Lower lobe of right lung (tissue), 2 donors: ENCODE data around the gene DNAJC17. TPM values are rescaled to one million over a fixed set of nuclear protein-coding genes. Genes with fewer than 3 reads are reported as not detected.

ENCODE experiments used
- ATAC-seq, 2 donors: fragments of 200-7000 bp; cut with Tn5 transposase; one replicate each; pipeline ENCODE4 v1.9.1; 2020 to 2022; ENCODE audit warnings: mild to moderate bottlenecking in 2 of 2, moderate library complexity in 2 of 2
- DNase-seq: peaks from one replicate; pipeline ENCODE4 v3.0.0-alpha.2; 2020
- H3K27ac ChIP-seq: fragments of 200-600 bp; one replicate; pipeline ENCODE4 v1.8.0; 2022
- H3K27me3 ChIP-seq: fragments of 200-600 bp; one replicate; pipeline ENCODE4 v1.8.0; 2022; ENCODE audit warnings: low read depth
- H3K36me3 ChIP-seq: fragments of 200-600 bp; one replicate; pipeline ENCODE4 v1.8.0; 2022; ENCODE audit warnings: mild to moderate bottlenecking
- H3K4me1 ChIP-seq: fragments of 200-600 bp; one replicate; pipeline ENCODE4 v1.8.0; 2022
- H3K4me3 ChIP-seq: fragments of 200-600 bp; one replicate; pipeline ENCODE4 v1.8.0; 2022; ENCODE audit warnings: mild to moderate bottlenecking
- H3K9me3 ChIP-seq: fragments of 200-600 bp; one replicate; pipeline ENCODE4 v1.8.0; 2022
- intact Hi-C: fragments of 100-400 bp; cut with DNase I; formaldehyde crosslinking; loops from one replicate; pipeline ENCODE4 v1.11.0; 2022
- total RNA-seq: library from RNA; stranded (reverse); fragmentation: NEBNext Ultra II Directional; extraction: Animal tissue kit (Norgen Biotek cat#: 25700); gene quantifications from one replicate; pipeline ENCODE4 v1.2.1, GENCODE V29; 2021
- TF ChIP-seq, protein P1 (sequence below): fragments of 200-600 bp; IDR thresholded peaks from one replicate; pipeline ENCODE4 v1.8.0; 2022; ENCODE audit warnings: antibody characterized with exemption, mild to moderate bottlenecking
- donor health status: DM: no; HTN: yes; CAD: no; lungs with severe emphysema.

DNAJC17 gene
- total RNA-seq, 1 donor from 2014 or later: 28.4 TPM

- DNase-seq (peak; percentile 30), ATAC-seq (no peak)
- H3K4me1 ChIP-seq: peaks cover 65% of the 10 kb centered on the region
- intact Hi-C loops: no loop called here
- peaks cover 57% of the 10 kb centered on the region for H3K36me3 ChIP-seq
- H3K9me3 ChIP-seq: no peaks in the 10 kb centered on the region
- TF ChIP-seq, protein P1, sequence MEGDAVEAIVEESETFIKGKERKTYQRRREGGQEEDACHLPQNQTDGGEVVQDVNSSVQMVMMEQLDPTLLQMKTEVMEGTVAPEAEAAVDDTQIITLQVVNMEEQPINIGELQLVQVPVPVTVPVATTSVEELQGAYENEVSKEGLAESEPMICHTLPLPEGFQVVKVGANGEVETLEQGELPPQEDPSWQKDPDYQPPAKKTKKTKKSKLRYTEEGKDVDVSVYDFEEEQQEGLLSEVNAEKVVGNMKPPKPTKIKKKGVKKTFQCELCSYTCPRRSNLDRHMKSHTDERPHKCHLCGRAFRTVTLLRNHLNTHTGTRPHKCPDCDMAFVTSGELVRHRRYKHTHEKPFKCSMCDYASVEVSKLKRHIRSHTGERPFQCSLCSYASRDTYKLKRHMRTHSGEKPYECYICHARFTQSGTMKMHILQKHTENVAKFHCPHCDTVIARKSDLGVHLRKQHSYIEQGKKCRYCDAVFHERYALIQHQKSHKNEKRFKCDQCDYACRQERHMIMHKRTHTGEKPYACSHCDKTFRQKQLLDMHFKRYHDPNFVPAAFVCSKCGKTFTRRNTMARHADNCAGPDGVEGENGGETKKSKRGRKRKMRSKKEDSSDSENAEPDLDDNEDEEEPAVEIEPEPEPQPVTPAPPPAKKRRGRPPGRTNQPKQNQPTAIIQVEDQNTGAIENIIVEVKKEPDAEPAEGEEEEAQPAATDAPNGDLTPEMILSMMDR: no peak
- H3K4me3 ChIP-seq: no peak overlapping the region
- H3K27me3 ChIP-seq: no peaks in the 10 kb centered on the region
- H3K27ac ChIP-seq: peak overlapping the region; percentile 70
Observed at GRCh38 chr15:40767838-40768500, 39.3 kb downstream of the DNAJC17 start.

- H3K4me3 ChIP-seq: no peak overlapping the region
- no peaks in the 10 kb centered on the region for H3K9me3 ChIP-seq
- intact Hi-C loops: no loop called here
- DNase-seq (peak; percentile 39), ATAC-seq (no peak)
- H3K4me1 ChIP-seq: peaks cover 71% of the 10 kb centered on the region
- no peaks in the 10 kb centered on the region for H3K27me3 ChIP-seq
- H3K27ac ChIP-seq: no peak overlapping the region
- H3K36me3 ChIP-seq: peaks cover 49% of the 10 kb centered on the region
- TF ChIP-seq, protein P1: no peak
Observed at GRCh38 chr15:40766906-40767837, 40.1 kb downstream of the DNAJC17 start.

GRCh38 chr15:40766194-40766815, 41.0 kb downstream of the DNAJC17 start:
- DNase-seq (peak; percentile 31), ATAC-seq (no peak)
- intact Hi-C loops: no loop called here
- peaks cover 41% of the 10 kb centered on the region for H3K36me3 ChIP-seq
- H3K4me1 ChIP-seq: peaks cover 71% of the 10 kb centered on the region
- no peak overlapping the region for H3K4me3 ChIP-seq
- no peaks in the 10 kb centered on the region for H3K9me3 ChIP-seq
- H3K27me3 ChIP-seq: no peaks in the 10 kb centered on the region
- H3K27ac ChIP-seq: no peak overlapping the region
- TF ChIP-seq, protein P1: no peak

DNA sequence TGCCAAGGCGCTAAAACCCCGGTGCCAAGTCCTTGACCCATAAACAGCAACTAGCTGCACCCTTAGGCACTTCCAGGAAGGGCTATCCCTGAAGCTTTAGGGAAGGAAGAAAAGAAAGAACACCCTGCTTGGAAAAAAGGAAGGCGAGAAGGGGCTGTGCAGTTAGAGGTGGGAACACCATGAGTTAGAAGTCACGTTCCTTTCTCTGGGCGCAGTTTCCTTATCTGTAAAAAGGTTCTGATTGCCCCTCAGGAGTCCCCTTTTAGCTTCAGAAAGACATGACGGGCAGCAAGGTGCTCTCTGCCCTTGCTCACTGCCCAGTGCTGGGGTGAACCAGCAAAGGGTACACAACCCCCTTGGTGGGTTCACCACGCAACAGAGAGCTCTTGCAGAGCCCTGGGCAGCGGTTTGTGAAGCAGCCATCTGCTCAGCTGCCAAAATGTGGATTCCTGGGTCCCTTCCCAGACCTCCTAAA, 42.6 kb downstream of the DNAJC17 start:
- H3K9me3 ChIP-seq: no peaks in the 10 kb centered on the region
- peak; percentile 4 to 55 for ATAC-seq
- H3K4me3 ChIP-seq: peak overlapping the region; percentile 75
- no peaks in the 10 kb centered on the region for H3K27me3 ChIP-seq
- TF ChIP-seq, protein P1: no peak
- intact Hi-C loops: no loop called here
- H3K36me3 ChIP-seq: peaks cover 30% of the 10 kb centered on the region
- peak overlapping the region; percentile 89 for H3K27ac ChIP-seq
- H3K4me1 ChIP-seq: peaks cover 59% of the 10 kb centered on the region
- no peak for DNase-seq

- H3K4me3 ChIP-seq: peak within 1 kb of the TSS; percentile 75
- ATAC-seq (peak; percentile 85 to 89), DNase-seq (peak; percentile 89)
- H3K27me3 ChIP-seq: no peaks in the 10 kb centered on the region
- intact Hi-C loops: no loop called here
- H3K27ac ChIP-seq: peak within 1 kb of the TSS; percentile 89
- no peaks in the 10 kb centered on the region for H3K9me3 ChIP-seq
- peaks cover 53% of the 10 kb centered on the region for H3K4me1 ChIP-seq
- TF ChIP-seq, protein P1: peak; percentile 58
- peaks cover 30% of the 10 kb centered on the region for H3K36me3 ChIP-seq
Observed at GRCh38 chr15:40763801-40764628, 43.3 kb downstream of the DNAJC17 start, which contains the start of gene GCHFR. Gene GCHFR, plus strand, starts transcription at chr15:40764068. Its CDS starts 113 bp downstream, at chr15:40764181.
